ENCODE results near the gene KLF15.

DNA sequence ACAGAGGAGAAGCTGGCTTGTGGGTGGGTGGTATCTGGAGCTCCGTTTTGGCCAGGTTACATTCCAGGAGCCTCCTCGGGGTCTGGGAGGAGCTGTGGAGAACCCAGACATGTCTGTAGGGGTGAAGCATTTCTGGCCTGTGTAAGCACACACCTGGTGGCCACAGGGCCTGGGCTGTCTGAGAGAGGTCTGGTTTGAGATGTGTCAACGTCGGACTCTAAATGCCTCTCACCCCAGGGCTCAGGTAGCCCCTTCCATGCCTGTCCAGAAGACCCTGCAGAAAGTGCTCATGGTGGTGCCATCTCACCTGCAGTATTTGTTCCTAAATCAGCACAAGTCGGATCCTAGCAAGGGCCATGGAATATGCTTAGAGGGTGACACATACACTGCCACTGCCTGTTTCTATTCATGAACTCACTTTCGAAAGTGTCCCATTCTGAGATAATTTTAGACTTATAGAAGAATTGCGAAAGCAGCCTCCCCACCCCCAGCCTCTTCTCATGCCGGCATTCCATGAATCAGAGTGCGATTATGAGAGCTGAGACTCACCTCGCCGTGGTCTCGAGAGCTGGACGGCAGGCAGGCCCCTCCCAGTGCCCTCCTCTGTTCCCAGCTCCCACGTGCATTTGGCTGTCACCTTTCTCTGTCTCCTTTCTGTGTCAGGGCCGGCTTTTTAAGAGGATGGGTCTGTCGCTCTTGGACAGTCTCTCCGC is 63.7 kb downstream of the KLF15 start:
- TF ChIP-seq, protein P1, sequence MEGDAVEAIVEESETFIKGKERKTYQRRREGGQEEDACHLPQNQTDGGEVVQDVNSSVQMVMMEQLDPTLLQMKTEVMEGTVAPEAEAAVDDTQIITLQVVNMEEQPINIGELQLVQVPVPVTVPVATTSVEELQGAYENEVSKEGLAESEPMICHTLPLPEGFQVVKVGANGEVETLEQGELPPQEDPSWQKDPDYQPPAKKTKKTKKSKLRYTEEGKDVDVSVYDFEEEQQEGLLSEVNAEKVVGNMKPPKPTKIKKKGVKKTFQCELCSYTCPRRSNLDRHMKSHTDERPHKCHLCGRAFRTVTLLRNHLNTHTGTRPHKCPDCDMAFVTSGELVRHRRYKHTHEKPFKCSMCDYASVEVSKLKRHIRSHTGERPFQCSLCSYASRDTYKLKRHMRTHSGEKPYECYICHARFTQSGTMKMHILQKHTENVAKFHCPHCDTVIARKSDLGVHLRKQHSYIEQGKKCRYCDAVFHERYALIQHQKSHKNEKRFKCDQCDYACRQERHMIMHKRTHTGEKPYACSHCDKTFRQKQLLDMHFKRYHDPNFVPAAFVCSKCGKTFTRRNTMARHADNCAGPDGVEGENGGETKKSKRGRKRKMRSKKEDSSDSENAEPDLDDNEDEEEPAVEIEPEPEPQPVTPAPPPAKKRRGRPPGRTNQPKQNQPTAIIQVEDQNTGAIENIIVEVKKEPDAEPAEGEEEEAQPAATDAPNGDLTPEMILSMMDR (conservative IDR thresholded peaks at IDR 0.05; ENCODE audit: low read depth, low read length) = no peak
- no peak for TF ChIP-seq EZH2 (IDR thresholded peaks at IDR 0.05; ENCODE audit: low read length, unreplicated experiment)

All from PC-3 (cell line).